Testis (tissue), 2 donors: ENCODE data around the gene ZMIZ1.

Experiments
- CTCF ChIP-seq, 3 experiments: fragments of 450-650 bp in 2 of 3; fragments of 200-600 bp in 1 of 3; sonication (generic) in 1 of 3; IDR thresholded peaks; one replicate each; pipeline ENCODE4 v1.5.1; 2016 to 2019; ENCODE audit warnings: antibody characterized with exemption in 3 of 3, mild to moderate bottlenecking in 2 of 3, moderate library complexity in 1 of 3
- POLR2A ChIP-seq: fragments of 450-650 bp; IDR thresholded peaks from one replicate; pipeline ENCODE4 v1.6.1; 2017; ENCODE audit warnings: antibody characterized with exemption, mild to moderate bottlenecking, moderate library complexity

GRCh38 chr10:79137300-79137756 lies 68.6 kb downstream of the ZMIZ1 start:
- no peak for TF ChIP-seq CTCF (IDR thresholded peaks at IDR 0.05)
- no peak for TF ChIP-seq POLR2A
